GM12865 (cell line): Measurements from ENCODE around the gene RASSF8.

ENCODE experiments used
- DNase-seq: peaks from one replicate; pipeline ENCODE4 v3.0.0; 2010; ENCODE audit warnings: low read depth
- H3K4me3 ChIP-seq: 2 replicates; pipeline ENCODE4 v1.5.1; 2011; ENCODE audit warnings: mild to moderate bottlenecking, low read depth, low read length, control low read depth
- CTCF ChIP-seq: IDR thresholded peaks from 2 replicates; pipeline ENCODE4 v1.5.1; 2011; ENCODE audit warnings: low read length, control low read depth, low read depth, inconsistent platforms; ENCODE audit not compliant: insufficient read depth; ENCODE audit errors: missing control alignments

Gene RASSF8

GRCh38 chr12:26010293-26010821, 51.9 kb downstream of the RASSF8 start:
- DNase-seq, result no peak
- no peak for TF ChIP-seq CTCF
- no peak overlapping the region for H3K4me3 ChIP-seq

GRCh38 chr12:26011099-26011498, 52.6 kb downstream of the RASSF8 start:
- TF ChIP-seq CTCF, result no peak
- no peak for DNase-seq
- no peak overlapping the region for H3K4me3 ChIP-seq

- no peak for TF ChIP-seq CTCF
- DNase-seq, result no peak
- no peak overlapping the region for H3K4me3 ChIP-seq
Measured at GRCh38 chr12:26014085-26014484, 55.6 kb downstream of the RASSF8 start.

- no peak overlapping the region for H3K4me3 ChIP-seq
- TF ChIP-seq CTCF, result no peak
- DNase-seq, result no peak
Measured at GRCh38 chr12:26016516-26016915, 58.0 kb downstream of the RASSF8 start.

- TF ChIP-seq CTCF, result peak; percentile 62
- H3K4me3 ChIP-seq, result no peak overlapping the region
- peak; percentile 47 for DNase-seq
Measured at GRCh38 chr12:26017484-26018211, 59.2 kb downstream of the RASSF8 start.

- DNase-seq, result no peak
Measured at GRCh38 chr12:26018926-26019325, 60.4 kb downstream of the RASSF8 start.

More at GRCh38 chr12:26018926-26019325, 60.4 kb downstream of the RASSF8 start:
- no peak for TF ChIP-seq CTCF
- no peak overlapping the region for H3K4me3 ChIP-seq
